OCI-LY3 (cell line): ENCODE results near the gene STRN4.

Experiments used
- H2AFZ ChIP-seq: fragments of 200-600, 300-600 bp; shearing (Covaris generic); 2 replicates; pipeline ENCODE4 v1.6.0; 2014; ENCODE audit warnings: antibody characterized with exemption, low read depth, low read length
- H3K27ac ChIP-seq: fragments of 200-600, 300-600 bp; sonication (generic); 2 replicates; pipeline ENCODE4 v1.5.1; 2014; ENCODE audit warnings: mild to moderate bottlenecking, low read length, moderate library complexity, mixed read lengths
- H3K27me3 ChIP-seq: fragments of 200-600, 300-600 bp; sonication (generic); 2 replicates; pipeline ENCODE4 v1.6.1; 2014; ENCODE audit warnings: low read depth, low read length, mixed read lengths
- H3K36me3 ChIP-seq: fragments of 200-600, 300-600 bp; sonication (generic); replicated peaks from 2 replicates; pipeline ENCODE3; 2014; ENCODE audit warnings: low read depth, low read length, mixed read lengths
- H3K4me1 ChIP-seq: fragments of 300-600, 200-600 bp; sonication (generic); 2 replicates; pipeline ENCODE4 v1.6.1; 2014; ENCODE audit warnings: low read length, mixed read lengths
- H3K4me2 ChIP-seq: fragments of 200-600, 300-600 bp; sonication (generic); 2 replicates; pipeline ENCODE4 v1.6.1; 2014; ENCODE audit warnings: low read length, mixed read lengths
- H3K4me3 ChIP-seq: fragments of 300-600, 200-600 bp; sonication (generic); 2 replicates; pipeline ENCODE4 v1.5.1; 2014; ENCODE audit warnings: antibody characterized with exemption, mild to moderate bottlenecking, low read length, moderate library complexity
- H3K79me2 ChIP-seq: fragments of 300-600, 200-600 bp; shearing (Covaris generic); 2 replicates; pipeline ENCODE4 v1.6.1; 2014; ENCODE audit warnings: mild to moderate bottlenecking, low read length, mixed read lengths
- H3K9ac ChIP-seq: fragments of 300-600, 200-600 bp; shearing (Covaris generic); 2 replicates; pipeline ENCODE4 v1.6.0; 2014; ENCODE audit warnings: mild to moderate bottlenecking, low read length, moderate library complexity
- H3K9me3 ChIP-seq: fragments of 200-600, 300-600 bp; shearing (Covaris generic); 2 replicates; pipeline ENCODE4 v1.6.1; 2014; ENCODE audit warnings: low read length, mixed read lengths; ENCODE audit not compliant: insufficient read depth
- H4K20me1 ChIP-seq: fragments of 200-600, 300-600 bp; sonication (generic); 2 replicates; pipeline ENCODE4 v1.6.1; 2016; ENCODE audit warnings: low read length, mixed read lengths; ENCODE audit not compliant: insufficient read depth
- EZH2phosphoT487 ChIP-seq: fragments of 200-600 bp; shearing (Covaris generic); IDR thresholded peaks from 2 replicates; pipeline ENCODE4 v1.6.1; 2018; ENCODE audit warnings: antibody characterized with exemption, mixed run types, low read depth
- TF ChIP-seq, protein P1 (sequence below): fragments of 200-600, 300-600 bp; sonication (generic); IDR thresholded peaks from 2 replicates; pipeline ENCODE4 v1.5.1; 2014; ENCODE audit warnings: antibody characterized with exemption, low read length, low read depth

STRN4 gene

DNA sequence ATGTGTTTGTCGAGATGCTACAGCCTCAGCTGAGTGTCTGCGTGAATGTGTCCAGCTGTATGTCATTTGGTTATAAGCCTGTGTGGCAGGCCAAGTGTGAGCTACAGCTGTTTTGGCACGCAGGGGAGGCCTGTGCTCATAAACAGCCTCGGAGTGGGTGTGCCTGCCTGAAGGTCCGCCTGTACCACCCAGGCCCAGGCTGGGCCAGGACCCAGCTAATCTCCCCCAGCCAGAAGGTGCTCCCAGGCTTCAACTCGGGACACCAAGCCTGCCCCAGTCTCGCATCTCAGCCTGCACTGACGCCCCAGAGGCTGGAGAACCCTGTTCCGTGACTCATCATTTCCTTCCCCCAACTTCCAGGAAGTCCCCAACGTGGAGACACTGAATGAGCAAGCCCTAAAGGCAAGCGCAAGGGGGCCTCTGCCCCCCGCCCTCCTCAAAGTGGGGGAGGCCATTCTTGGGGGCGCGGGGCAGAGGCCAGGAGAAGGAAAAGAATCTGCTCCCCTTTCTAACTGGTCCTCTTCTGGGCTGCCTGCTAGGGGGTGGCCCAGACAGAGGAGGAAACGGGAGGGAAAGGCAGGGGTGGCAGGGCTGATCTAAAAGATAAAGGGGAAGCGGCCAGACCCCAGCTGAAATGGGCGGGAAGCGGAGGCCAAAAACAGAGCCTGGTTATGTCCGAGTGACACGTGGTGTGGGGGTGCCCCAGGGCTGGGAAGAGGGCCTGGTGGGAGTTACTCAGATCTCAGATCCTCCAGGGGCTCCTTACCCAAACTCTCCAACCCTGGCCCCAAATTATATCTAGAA, 40.2 kb upstream of the STRN4 start:
- peaks cover 69% of the 10 kb centered on the region for H3K79me2 ChIP-seq
- peak overlapping the region; percentile 99 for H3K9ac ChIP-seq
- H3K27me3 ChIP-seq = 0 out of 2 replicates have a peak, but pooled peaks cover 3% of the 10 kb centered on the region
- H3K4me2 ChIP-seq = peak overlapping the region; percentile 82
- H3K27ac ChIP-seq = peak overlapping the region; percentile 88
- H3K36me3 ChIP-seq = peaks cover 54% of the 10 kb centered on the region
- peaks cover 27% of the 10 kb centered on the region for H3K4me1 ChIP-seq
- peak overlapping the region; percentile 89 for H3K4me3 ChIP-seq
- TF ChIP-seq, protein P1, sequence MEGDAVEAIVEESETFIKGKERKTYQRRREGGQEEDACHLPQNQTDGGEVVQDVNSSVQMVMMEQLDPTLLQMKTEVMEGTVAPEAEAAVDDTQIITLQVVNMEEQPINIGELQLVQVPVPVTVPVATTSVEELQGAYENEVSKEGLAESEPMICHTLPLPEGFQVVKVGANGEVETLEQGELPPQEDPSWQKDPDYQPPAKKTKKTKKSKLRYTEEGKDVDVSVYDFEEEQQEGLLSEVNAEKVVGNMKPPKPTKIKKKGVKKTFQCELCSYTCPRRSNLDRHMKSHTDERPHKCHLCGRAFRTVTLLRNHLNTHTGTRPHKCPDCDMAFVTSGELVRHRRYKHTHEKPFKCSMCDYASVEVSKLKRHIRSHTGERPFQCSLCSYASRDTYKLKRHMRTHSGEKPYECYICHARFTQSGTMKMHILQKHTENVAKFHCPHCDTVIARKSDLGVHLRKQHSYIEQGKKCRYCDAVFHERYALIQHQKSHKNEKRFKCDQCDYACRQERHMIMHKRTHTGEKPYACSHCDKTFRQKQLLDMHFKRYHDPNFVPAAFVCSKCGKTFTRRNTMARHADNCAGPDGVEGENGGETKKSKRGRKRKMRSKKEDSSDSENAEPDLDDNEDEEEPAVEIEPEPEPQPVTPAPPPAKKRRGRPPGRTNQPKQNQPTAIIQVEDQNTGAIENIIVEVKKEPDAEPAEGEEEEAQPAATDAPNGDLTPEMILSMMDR = no peak
- TF ChIP-seq EZH2phosphoT487 = no peak
- H2AFZ ChIP-seq = no peak overlapping the region
- peaks cover 51% of the 10 kb centered on the region for H4K20me1 ChIP-seq
- H3K9me3 ChIP-seq = no peaks in the 10 kb centered on the region

DNA sequence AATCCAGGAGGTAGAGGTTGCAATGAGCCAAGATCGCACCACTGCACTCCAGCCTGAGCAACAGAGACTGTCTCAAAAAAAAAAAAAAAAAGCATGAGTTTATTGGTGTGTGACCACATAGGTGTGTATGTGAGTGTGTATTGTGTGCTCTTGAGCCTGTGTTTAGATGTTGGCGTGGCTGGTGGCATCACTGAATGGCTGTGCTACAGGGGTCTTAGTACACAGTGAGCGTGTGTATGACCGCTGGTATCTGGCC, 39.7 kb upstream of the STRN4 start:
- H4K20me1 ChIP-seq = peaks cover 54% of the 10 kb centered on the region
- TF ChIP-seq, protein P1 = no peak
- no peak for TF ChIP-seq EZH2phosphoT487
- H3K36me3 ChIP-seq = peaks cover 58% of the 10 kb centered on the region

DNA sequence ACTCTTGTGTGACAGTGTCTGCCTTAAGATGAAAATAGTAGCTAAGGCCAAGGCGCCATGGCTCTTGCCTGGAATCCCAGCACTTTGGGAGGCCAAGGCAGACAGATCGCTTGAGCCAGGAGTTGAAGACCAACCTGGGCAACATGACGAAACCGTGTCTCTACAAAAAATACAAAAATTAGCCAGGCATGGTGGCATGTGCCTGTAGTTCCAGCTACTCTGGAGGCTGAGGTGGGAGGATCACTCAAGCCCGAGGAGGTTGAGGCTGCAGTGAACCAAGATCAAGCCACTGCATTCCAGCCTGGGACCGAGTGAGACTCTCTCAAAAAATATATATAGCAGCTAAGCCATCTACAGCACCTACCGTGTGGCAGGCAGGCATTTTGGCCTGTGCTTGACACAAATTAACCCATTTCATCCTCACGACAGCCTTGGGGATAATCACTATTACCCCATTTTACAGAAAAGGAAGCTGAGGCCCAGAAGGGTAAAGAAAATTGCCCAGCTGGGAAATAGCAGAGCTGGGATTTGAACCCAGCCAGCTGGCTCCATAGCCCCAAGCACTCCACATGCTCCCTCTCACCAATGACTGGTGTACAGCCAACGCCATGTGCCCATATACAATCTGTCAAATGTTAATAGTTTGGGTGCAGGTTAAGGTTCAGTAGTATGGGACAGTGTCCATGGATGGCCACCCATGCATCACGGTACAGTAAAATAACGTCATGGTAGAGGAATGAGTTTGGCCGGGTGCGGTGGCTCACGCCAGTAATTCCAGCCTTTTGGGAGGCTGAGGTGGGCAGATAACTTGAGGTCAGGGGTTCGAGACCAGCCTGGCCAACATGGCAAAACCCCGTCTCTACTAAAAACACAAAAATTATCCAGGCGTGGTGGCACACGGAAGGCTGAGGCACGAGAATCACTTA, 39.1 kb upstream of the STRN4 start:
- Histone ChIP-seq H3K79me2 (peaks cover 79% of the 10 kb centered on the region), H3K36me3 (peaks cover 59% of the 10 kb centered on the region), H2AFZ (no peak overlapping the region), H3K4me1 (peaks cover 27% of the 10 kb centered on the region), H3K4me3 (peak overlapping the region; percentile 89), H3K27me3 (0 out of 2 replicates have a peak, but pooled peaks cover 3% of the 10 kb centered on the region), H4K20me1 (peaks cover 54% of the 10 kb centered on the region), H3K9ac (peak overlapping the region; percentile 99), H3K9me3 (no peaks in the 10 kb centered on the region), H3K27ac (peak overlapping the region; percentile 88), H3K4me2 (peak overlapping the region; percentile 82)
- no peak for TF ChIP-seq EZH2phosphoT487
- TF ChIP-seq, protein P1 = no peak

More for the DNA sequence above, 39.7 kb upstream of the STRN4 start:
- Histone ChIP-seq H3K9me3 (no peaks in the 10 kb centered on the region), H3K9ac (peak overlapping the region; percentile 99), H3K79me2 (peaks cover 73% of the 10 kb centered on the region), H3K4me1 (peaks cover 27% of the 10 kb centered on the region), H3K4me2 (peak overlapping the region; percentile 82), H2AFZ (no peak overlapping the region), H3K27me3 (0 out of 2 replicates have a peak, but pooled peaks cover 3% of the 10 kb centered on the region), H3K4me3 (peak overlapping the region; percentile 89), H3K27ac (peak overlapping the region; percentile 88)
